Measurements from ENCODE around the gene LDHAL6A. TPM values are rescaled to one million over a fixed set of nuclear protein-coding genes. Genes with fewer than 3 reads are reported as not detected.

LDHAL6A gene
- total RNA-seq, 1 experiment from 2014 or later: not detected

DNA sequence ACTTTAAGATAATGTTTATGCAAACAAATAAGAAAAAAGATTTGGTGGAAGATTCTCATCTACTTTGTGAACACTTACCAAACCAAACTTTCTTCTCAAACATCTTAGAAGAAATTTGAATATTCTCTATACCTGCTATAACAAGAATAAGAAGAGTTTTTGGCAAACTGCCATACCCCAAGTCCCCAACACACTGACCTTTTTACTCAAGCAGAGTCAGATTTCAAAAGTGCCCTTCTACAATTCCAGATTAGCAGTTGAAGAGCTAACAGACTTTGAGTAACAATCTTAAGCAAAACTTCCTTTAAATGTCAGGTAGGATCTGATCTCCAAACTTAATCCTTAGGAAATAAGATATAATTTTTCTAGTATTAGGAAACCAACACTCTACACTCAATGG, 37.2 kb downstream of the LDHAL6A start:
- Histone ChIP-seq H3K79me2 (ENCODE audit: insufficient read depth, low read length) (no peaks in the 10 kb centered on the region), H2AK5ac (ENCODE audit: insufficient read length, low read length) (no peak overlapping the region), H3K14ac (ENCODE audit: insufficient read depth, low read length) (no peak overlapping the region), H4K91ac (ENCODE audit: insufficient read length, low read depth, low read length) (no peak overlapping the region), H2BK15ac (ENCODE audit: low read depth, low read length) (no peak overlapping the region), H2BK5ac (ENCODE audit: insufficient read length, low read length) (no peak overlapping the region), H3K9me3 (ENCODE audit: control insufficient read depth, low read depth, low read length) (no peaks in the 10 kb centered on the region), H2BK20ac (ENCODE audit: low read depth, low read length, poor library complexity, severe bottlenecking) (no peak overlapping the region), H2AFZ (ENCODE audit: low read length) (no peak overlapping the region), H3K18ac (ENCODE audit: insufficient read length, low read depth, low read length) (no peak overlapping the region), H3K4me2 (ENCODE audit: insufficient read depth, insufficient read length, low read length) (no peak overlapping the region), H2BK12ac (ENCODE audit: insufficient read length, low read depth, low read length) (no peak overlapping the region), H3K9ac (ENCODE audit: extremely low read depth, insufficient read length, low read length) (no peak overlapping the region), H4K20me1 (ENCODE audit: control insufficient read depth, insufficient read depth, insufficient read length) (no peaks in the 10 kb centered on the region), H3T11ph (ENCODE audit: low read length) (no peak overlapping the region), H3K23ac (ENCODE audit: insufficient read length, low read depth, low read length) (no peak overlapping the region), H3K4me1 (ENCODE audit: insufficient read depth, low read length) (no peaks in the 10 kb centered on the region), H4K5ac (ENCODE audit: insufficient read length, low read depth, low read length) (no peak overlapping the region), H3K27me3 (ENCODE audit: insufficient read depth, low read length) (no peaks in the 10 kb centered on the region), H3K4ac (ENCODE audit: low read depth, low read length) (no peak overlapping the region), H3K27ac (ENCODE audit: insufficient read length, low read depth, low read length) (no peak overlapping the region), H3K56ac (ENCODE audit: insufficient read length, low read depth, low read length) (no peak overlapping the region), H4K8ac (replicated peaks; ENCODE audit: insufficient read length, low read depth, low read length) (no peak overlapping the region), H3K79me1 (ENCODE audit: insufficient read depth, low read depth, low read length, poor library complexity, severe bottlenecking) (no peaks in the 10 kb centered on the region), H2BK120ac (ENCODE audit: low read depth, low read length, poor library complexity, severe bottlenecking) (no peak overlapping the region), H3K23me2 (ENCODE audit: insufficient read length, low read depth, low read length, poor library complexity, severe bottlenecking) (no peaks in the 10 kb centered on the region)
- H3K36me3 Mint-ChIP-seq (ENCODE audit: insufficient read depth in 1 of 3, low read depth in 3 of 3): peaks cover 3 to 39% (median 22%) of the 10 kb centered on the region in 3 experiments; a peak in 6 of 7 replicates
- DNase-seq: no peak
- H3K9me3 Mint-ChIP-seq: no peaks in the 10 kb centered on the region
- no peaks in the 10 kb centered on the region for H3K27me3 Mint-ChIP-seq (ENCODE audit: low read depth)
- TF ChIP-seq, protein P1, sequence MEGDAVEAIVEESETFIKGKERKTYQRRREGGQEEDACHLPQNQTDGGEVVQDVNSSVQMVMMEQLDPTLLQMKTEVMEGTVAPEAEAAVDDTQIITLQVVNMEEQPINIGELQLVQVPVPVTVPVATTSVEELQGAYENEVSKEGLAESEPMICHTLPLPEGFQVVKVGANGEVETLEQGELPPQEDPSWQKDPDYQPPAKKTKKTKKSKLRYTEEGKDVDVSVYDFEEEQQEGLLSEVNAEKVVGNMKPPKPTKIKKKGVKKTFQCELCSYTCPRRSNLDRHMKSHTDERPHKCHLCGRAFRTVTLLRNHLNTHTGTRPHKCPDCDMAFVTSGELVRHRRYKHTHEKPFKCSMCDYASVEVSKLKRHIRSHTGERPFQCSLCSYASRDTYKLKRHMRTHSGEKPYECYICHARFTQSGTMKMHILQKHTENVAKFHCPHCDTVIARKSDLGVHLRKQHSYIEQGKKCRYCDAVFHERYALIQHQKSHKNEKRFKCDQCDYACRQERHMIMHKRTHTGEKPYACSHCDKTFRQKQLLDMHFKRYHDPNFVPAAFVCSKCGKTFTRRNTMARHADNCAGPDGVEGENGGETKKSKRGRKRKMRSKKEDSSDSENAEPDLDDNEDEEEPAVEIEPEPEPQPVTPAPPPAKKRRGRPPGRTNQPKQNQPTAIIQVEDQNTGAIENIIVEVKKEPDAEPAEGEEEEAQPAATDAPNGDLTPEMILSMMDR (conservative IDR thresholded peaks at IDR 0.05): no peak
- no peaks in the 10 kb centered on the region for H3K4me1 Mint-ChIP-seq
- no peak overlapping the region for H3K27ac Mint-ChIP-seq
- H3K4me3 Mint-ChIP-seq: no peak overlapping the region
